K562 (cell line): ENCODE results near the gene SNX9. TPM values are rescaled to one million over a fixed set of nuclear protein-coding genes. Genes with fewer than 3 reads are reported as not detected.

Source experiments
- polyA plus RNA-seq, 8 experiments: library from polyadenylated mRNA; depleted of rRNA in 4 of 8; stranded (reverse) in 5 of 8; unstranded in 3 of 8; fragments of >200 nt; fragmentation: Nextera tagmentation in 2 of 8; fragmentation: Illumina TruSeq in 1 of 8; extraction: Ambion mirVana in 2 of 8; extraction: Trizol in 1 of 8; gene quantifications; 2 replicates each; pipeline versions ENCODE4 v1.2.1 to v1.2.3, GENCODE V29; 2011 to 2014; ENCODE audit warnings: inconsistent platforms in 1 of 8, missing spikeins in 1 of 8
- total RNA-seq, 7 experiments: library from RNA; depleted of rRNA in 6 of 7; stranded (reverse); fragments of >200 nt in 6 of 7; fragmentation: Illumina TruSeq in 2 of 7; extraction: Trizol in 2 of 7; gene quantifications; 2 replicates each; pipeline versions ENCODE4 v1.2.1 to v1.2.3, GENCODE V29; 2011 to 2021; ENCODE audit warnings: low replicate concordance in 1 of 7
- TF ChIP-seq, protein P1 (sequence below): fragments of 450-650 bp; IDR thresholded peaks from 2 replicates; pipeline ENCODE4 v1.6.1; 2016; ENCODE audit warnings: low read depth
- TF ChIP-seq, protein P2 (sequence below): fragments of 450-650 bp; IDR thresholded peaks from 2 replicates; pipeline ENCODE4 v1.6.1; 2017; ENCODE audit warnings: antibody characterized with exemption, mild to moderate bottlenecking

Gene SNX9
- total and polyA plus RNA-seq, 9 of the 15 experiments (the other 6 are each of a cell fraction or from before 2014, with no cell fraction given), result 6.0 to 81.7 (median 57.1) TPM

DNA sequence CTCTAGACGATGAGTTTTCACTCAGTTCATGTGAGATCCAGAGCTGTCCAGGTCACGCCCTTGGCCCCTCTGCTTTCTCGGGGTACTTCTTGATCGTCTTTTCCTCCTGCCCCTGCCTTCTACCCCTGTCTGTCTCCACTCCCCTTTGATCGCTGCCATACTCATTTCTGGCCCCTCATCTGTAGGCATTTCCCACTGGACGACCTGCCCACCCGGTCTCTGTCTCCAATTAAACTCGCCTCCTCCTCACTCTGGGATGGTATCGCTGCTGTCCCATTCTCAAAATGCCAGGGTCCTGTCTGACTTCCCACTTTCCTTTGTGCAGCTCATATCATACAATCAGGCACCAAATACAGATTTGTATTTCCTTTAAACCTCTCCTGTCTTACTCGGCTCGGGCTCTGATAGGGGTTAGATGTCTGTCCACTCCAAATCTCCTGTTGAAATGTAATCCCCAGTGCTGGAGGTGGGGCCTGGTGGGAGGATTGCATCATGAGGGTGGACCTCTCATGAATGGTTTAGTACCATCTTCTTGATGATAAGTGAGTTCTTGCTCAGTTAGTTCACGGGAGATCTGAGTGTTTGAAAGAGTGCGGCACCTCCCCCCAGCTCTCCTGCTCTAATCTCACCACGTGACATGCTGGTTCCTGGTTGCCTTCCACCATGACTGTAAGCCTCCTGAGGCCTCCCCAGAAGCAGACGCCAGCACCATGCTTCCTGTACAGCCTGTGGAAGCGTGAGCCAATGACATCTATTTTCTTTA, 155.2 kb downstream of the SNX9 start (continued):
- TF ChIP-seq, protein P1, sequence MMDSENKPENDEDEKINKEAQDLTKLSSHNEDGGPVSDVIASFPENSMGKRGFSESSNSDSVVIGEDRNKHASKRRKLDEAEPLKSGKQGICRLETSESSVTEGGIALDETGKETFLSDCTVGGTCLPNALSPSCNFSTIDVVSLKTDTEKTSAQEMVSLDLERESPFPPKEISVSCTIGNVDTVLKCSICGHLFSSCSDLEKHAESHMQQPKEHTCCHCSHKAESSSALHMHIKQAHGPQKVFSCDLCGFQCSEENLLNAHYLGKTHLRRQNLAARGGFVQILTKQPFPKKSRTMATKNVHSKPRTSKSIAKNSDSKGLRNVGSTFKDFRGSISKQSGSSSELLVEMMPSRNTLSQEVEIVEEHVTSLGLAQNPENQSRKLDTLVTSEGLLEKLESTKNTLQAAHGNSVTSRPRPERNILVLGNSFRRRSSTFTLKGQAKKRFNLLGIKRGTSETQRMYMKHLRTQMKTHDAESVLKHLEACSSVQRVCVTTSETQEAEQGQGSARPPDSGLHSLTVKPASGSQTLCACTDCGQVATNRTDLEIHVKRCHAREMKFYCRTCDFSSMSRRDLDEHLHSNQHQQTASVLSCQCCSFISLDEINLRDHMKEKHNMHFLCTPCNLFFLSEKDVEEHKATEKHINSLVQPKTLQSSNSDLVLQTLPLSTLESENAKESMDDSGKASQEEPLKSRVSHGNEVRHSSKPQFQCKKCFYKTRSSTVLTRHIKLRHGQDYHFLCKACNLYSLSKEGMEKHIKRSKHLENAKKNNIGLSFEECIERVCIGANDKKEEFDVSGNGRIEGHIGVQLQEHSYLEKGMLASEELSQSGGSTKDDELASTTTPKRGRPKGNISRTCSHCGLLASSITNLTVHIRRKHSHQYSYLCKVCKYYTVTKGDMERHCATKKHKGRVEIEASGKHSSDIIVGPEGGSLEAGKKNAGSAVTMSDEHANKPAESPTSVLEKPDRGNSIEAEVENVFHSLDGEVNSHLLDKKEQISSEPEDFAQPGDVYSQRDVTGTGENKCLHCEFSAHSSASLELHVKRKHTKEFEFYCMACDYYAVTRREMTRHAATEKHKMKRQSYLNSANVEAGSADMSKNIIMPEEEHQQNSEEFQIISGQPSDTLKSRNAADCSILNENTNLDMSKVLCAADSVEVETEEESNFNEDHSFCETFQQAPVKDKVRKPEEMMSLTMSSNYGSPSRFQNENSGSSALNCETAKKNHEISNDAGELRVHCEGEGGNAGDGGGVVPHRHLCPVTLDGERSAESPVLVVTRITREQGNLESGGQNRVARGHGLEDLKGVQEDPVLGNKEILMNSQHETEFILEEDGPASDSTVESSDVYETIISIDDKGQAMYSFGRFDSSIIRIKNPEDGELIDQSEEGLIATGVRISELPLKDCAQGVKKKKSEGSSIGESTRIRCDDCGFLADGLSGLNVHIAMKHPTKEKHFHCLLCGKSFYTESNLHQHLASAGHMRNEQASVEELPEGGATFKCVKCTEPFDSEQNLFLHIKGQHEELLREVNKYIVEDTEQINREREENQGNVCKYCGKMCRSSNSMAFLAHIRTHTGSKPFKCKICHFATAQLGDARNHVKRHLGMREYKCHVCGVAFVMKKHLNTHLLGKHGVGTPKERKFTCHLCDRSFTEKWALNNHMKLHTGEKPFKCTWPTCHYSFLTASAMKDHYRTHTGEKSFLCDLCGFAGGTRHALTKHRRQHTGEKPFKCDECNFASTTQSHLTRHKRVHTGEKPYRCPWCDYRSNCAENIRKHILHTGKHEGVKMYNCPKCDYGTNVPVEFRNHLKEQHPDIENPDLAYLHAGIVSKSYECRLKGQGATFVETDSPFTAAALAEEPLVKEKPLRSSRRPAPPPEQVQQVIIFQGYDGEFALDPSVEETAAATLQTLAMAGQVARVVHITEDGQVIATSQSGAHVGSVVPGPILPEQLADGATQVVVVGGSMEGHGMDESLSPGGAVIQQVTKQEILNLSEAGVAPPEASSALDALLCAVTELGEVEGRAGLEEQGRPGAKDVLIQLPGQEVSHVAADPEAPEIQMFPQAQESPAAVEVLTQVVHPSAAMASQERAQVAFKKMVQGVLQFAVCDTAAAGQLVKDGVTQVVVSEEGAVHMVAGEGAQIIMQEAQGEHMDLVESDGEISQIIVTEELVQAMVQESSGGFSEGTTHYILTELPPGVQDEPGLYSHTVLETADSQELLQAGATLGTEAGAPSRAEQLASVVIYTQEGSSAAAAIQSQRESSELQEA, result no peak
- TF ChIP-seq, protein P2, sequence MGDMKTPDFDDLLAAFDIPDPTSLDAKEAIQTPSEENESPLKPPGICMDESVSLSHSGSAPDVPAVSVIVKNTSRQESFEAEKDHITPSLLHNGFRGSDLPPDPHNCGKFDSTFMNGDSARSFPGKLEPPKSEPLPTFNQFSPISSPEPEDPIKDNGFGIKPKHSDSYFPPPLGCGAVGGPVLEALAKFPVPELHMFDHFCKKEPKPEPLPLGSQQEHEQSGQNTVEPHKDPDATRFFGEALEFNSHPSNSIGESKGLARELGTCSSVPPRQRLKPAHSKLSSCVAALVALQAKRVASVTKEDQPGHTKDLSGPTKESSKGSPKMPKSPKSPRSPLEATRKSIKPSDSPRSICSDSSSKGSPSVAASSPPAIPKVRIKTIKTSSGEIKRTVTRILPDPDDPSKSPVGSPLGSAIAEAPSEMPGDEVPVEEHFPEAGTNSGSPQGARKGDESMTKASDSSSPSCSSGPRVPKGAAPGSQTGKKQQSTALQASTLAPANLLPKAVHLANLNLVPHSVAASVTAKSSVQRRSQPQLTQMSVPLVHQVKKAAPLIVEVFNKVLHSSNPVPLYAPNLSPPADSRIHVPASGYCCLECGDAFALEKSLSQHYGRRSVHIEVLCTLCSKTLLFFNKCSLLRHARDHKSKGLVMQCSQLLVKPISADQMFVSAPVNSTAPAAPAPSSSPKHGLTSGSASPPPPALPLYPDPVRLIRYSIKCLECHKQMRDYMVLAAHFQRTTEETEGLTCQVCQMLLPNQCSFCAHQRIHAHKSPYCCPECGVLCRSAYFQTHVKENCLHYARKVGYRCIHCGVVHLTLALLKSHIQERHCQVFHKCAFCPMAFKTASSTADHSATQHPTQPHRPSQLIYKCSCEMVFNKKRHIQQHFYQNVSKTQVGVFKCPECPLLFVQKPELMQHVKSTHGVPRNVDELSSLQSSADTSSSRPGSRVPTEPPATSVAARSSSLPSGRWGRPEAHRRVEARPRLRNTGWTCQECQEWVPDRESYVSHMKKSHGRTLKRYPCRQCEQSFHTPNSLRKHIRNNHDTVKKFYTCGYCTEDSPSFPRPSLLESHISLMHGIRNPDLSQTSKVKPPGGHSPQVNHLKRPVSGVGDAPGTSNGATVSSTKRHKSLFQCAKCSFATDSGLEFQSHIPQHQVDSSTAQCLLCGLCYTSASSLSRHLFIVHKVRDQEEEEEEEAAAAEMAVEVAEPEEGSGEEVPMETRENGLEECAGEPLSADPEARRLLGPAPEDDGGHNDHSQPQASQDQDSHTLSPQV, result peak; percentile 58; the same call in 1 of the 2 replicates
